ENCODE data around the gene VIPR1. TPM values are rescaled to one million over a fixed set of nuclear protein-coding genes. Genes with fewer than 3 reads are reported as not detected.

VIPR1 gene
- total RNA-seq, 5 donors from 2014 or later (not counting 1 experiment from before 2014, with no cell fraction given): 68.0 to 92.4 (median 76.1) TPM

DNA sequence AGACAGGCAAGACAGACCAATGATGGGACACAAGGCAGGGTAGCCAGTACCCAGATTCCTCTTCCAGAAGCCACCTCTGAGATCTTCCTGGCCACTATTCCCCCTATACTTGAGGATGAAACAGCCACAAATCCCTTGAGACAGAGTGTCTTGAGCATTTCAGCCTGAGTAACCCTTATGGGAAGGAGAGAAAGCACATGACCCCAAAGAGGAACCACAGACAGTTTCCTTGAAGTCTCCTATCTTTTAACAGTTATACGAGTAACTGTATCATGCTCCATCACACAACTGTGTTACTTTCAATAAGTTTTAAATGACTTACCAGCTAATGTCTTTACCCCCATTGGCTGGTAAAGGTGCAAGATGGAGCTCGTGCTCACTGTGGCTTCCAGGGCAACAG, 9.3 kb downstream of the VIPR1 start:
- CTCF ChIA-PET: interaction anchor here in 1 of 2 donors (2.0 kb wide), 1 partner anchor 9 kb away, joined by 7 read pairs; the partner anchor contains the start of gene VIPR1

DNA sequence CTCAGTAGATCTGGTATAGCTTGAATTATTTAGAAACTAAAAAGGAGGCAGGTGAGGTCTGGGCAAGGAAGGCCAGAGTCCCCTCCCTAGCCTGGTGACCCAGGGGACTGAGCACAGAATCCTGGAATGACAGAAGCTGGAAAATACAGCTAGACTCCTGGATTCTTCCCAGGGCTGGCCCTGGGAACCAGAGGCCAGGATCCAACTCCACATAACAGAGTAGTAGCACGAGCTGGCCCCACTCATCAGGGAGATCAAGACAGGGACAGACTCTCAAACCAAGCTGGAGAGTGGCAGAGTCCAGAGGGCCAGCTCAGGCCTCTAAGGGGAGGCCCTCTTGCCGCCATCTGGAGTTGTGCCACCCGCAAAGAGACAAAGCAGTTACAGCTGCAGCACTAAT, 10.7 kb downstream of the VIPR1 start:
- WGBS (ENCODE audit: insufficient coverage): 100% methylated on average over 2 of the region's 3 CpGs
- no peak overlapping the region for H3K4me3 Mint-ChIP-seq
- POLR2A ChIA-PET: interaction anchor here in 1 of 2 donors (0.5 kb wide), 1 partner anchor 11 kb away, joined by 4 read pairs; the partner anchor contains the start of gene VIPR1
- Histone ChIP-seq H3K27me3 (replicated peaks in 1 of 2; ENCODE audit: control insufficient read depth in 2 of 2, extremely low read depth in 1 of 2, insufficient read depth in 2 of 2, low read length in 1 of 2) (peaks cover 0 to 7% of the 10 kb centered on the region in 2 experiments), H3K4me3 (ENCODE audit: control insufficient read depth in 1 of 2, extremely low read depth in 1 of 2, low read length in 1 of 2) (no peak overlapping the region), H3K9me3 (no peaks in the 10 kb centered on the region), H3K4me1 (ENCODE audit: control insufficient read depth in 1 of 2, extremely low read depth in 1 of 2, insufficient read depth in 2 of 2, low read length in 2 of 2) (peaks cover 6 to 42% of the 10 kb centered on the region in 2 experiments), H3K27ac (ENCODE audit: low read length) (no peak overlapping the region), H3K36me3 (ENCODE audit: control insufficient read depth in 2 of 2, extremely low read depth in 1 of 2, insufficient read depth in 1 of 2, low read length in 1 of 2) (peaks cover 15 to 23% of the 10 kb centered on the region in 2 donors)
- H3K36me3 Mint-ChIP-seq: peaks cover 24% of the 10 kb centered on the region
- H3K27ac Mint-ChIP-seq: no peak overlapping the region
- peaks cover 35 to 44% (median 42%) of the 10 kb centered on the region in 3 donors for H3K4me1 Mint-ChIP-seq
- H3K9me3 Mint-ChIP-seq: no peaks in the 10 kb centered on the region
- CTCF ChIA-PET: interaction anchor here (0.5 to 1.6 kb wide), 2 partner anchors 11 to 1068 kb away, joined by 4 read pairs; partner anchors contain the start of gene VIPR1 (in 1 of the 2)
- ATAC-seq (replicated peaks in 1 of 4): no peak
- no peaks in the 10 kb centered on the region for H3K27me3 Mint-ChIP-seq
- no peak for DNase-seq

More for the DNA sequence above, 9.3 kb downstream of the VIPR1 start:
- Mint-ChIP-seq H3K4me1 (peaks cover 49 to 58% (median 56%) of the 10 kb centered on the region in 3 donors), H3K27ac (peak overlapping the region in 1 of 2 donors; percentile 18), H3K9me3 (no peaks in the 10 kb centered on the region), H3K36me3 (peaks cover 24% of the 10 kb centered on the region), H3K27me3 (no peaks in the 10 kb centered on the region), H3K4me3 (no peak overlapping the region)
- no peak for ATAC-seq (replicated peaks in 1 of 4)
- Histone ChIP-seq H3K27ac (ENCODE audit: low read length) (no peak overlapping the region), H3K4me3 (ENCODE audit: control insufficient read depth in 1 of 2, extremely low read depth in 1 of 2, low read length in 1 of 2) (no peak overlapping the region), H3K4me1 (ENCODE audit: control insufficient read depth in 1 of 2, extremely low read depth in 1 of 2, insufficient read depth in 2 of 2, low read length in 2 of 2) (peaks cover 19 to 54% of the 10 kb centered on the region in 2 experiments), H3K36me3 (ENCODE audit: control insufficient read depth in 2 of 2, extremely low read depth in 1 of 2, insufficient read depth in 1 of 2, low read length in 1 of 2) (peaks cover 15 to 23% of the 10 kb centered on the region in 2 donors), H3K27me3 (replicated peaks in 1 of 2; ENCODE audit: control insufficient read depth in 2 of 2, extremely low read depth in 1 of 2, insufficient read depth in 2 of 2, low read length in 1 of 2) (peaks cover 0 to 7% of the 10 kb centered on the region in 2 experiments), H3K9me3 (no peaks in the 10 kb centered on the region)
- POLR2A ChIA-PET: no interaction called here
- DNase-seq: no peak
- WGBS (ENCODE audit: insufficient coverage): 71% methylated on average over 1 of the region's 2 CpGs

GRCh38 chr3:42513521-42513920, 11.1 kb downstream of the VIPR1 start:
- no peak for ATAC-seq (replicated peaks in 1 of 4)
- ChIA-PET CTCF (interaction anchor here (0.5 to 1.6 kb wide), 3 partner anchors 11 to 1068 kb away, joined by 4 read pairs; partner anchors contain the start of genes SEC22C (in 1 of the 2) and VIPR1 (in 1 of the 2)), POLR2A (interaction anchor here in 1 of 2 donors (0.5 kb wide), 1 partner anchor 11 kb away, joined by 4 read pairs; the partner anchor contains the start of gene VIPR1)
- Histone ChIP-seq H3K27me3 (replicated peaks in 1 of 2; ENCODE audit: control insufficient read depth in 2 of 2, extremely low read depth in 1 of 2, insufficient read depth in 2 of 2, low read length in 1 of 2) (peaks cover 0 to 7% of the 10 kb centered on the region in 2 experiments), H3K36me3 (ENCODE audit: control insufficient read depth in 2 of 2, extremely low read depth in 1 of 2, insufficient read depth in 1 of 2, low read length in 1 of 2) (peaks cover 15 to 23% of the 10 kb centered on the region in 2 donors), H3K9me3 (no peaks in the 10 kb centered on the region), H3K27ac (ENCODE audit: low read length) (no peak overlapping the region), H3K4me3 (ENCODE audit: control insufficient read depth in 1 of 2, extremely low read depth in 1 of 2, low read length in 1 of 2) (no peak overlapping the region), H3K4me1 (ENCODE audit: control insufficient read depth in 1 of 2, extremely low read depth in 1 of 2, insufficient read depth in 2 of 2, low read length in 2 of 2) (peaks cover 4 to 38% of the 10 kb centered on the region in 2 experiments)
- Mint-ChIP-seq H3K36me3 (peaks cover 24% of the 10 kb centered on the region), H3K4me1 (peaks cover 35 to 45% (median 42%) of the 10 kb centered on the region in 3 donors), H3K27me3 (no peaks in the 10 kb centered on the region), H3K9me3 (no peaks in the 10 kb centered on the region), H3K4me3 (no peak overlapping the region), H3K27ac (peak overlapping the region in 1 of 2 donors; percentile 69)
- DNase-seq: no peak
- 86% methylated on average over 6 of the region's 6 CpGs for WGBS (ENCODE audit: insufficient coverage)

- peaks cover 28% of the 10 kb centered on the region for H3K36me3 Mint-ChIP-seq
- Histone ChIP-seq H3K4me1 (ENCODE audit: control insufficient read depth in 1 of 2, extremely low read depth in 1 of 2, insufficient read depth in 2 of 2, low read length in 2 of 2) (peaks cover 10 to 38% of the 10 kb centered on the region in 2 experiments), H3K9me3 (no peaks in the 10 kb centered on the region), H3K27ac (ENCODE audit: low read length) (no peak overlapping the region), H3K27me3 (replicated peaks in 1 of 2; ENCODE audit: control insufficient read depth in 2 of 2, extremely low read depth in 1 of 2, insufficient read depth in 2 of 2, low read length in 1 of 2) (no peaks in the 10 kb centered on the region), H3K36me3 (ENCODE audit: control insufficient read depth in 2 of 2, extremely low read depth in 1 of 2, insufficient read depth in 1 of 2, low read length in 1 of 2) (peaks cover 19 to 23% of the 10 kb centered on the region in 2 donors), H3K4me3 (ENCODE audit: control insufficient read depth in 1 of 2, extremely low read depth in 1 of 2, low read length in 1 of 2) (no peak overlapping the region)
- DNase-seq (no peak), ATAC-seq (replicated peaks in 1 of 4) (no peak)
- no peak overlapping the region for H3K27ac Mint-ChIP-seq
- POLR2A ChIA-PET: no interaction called here
- no peaks in the 10 kb centered on the region for H3K27me3 Mint-ChIP-seq
- no peak overlapping the region for H3K4me3 Mint-ChIP-seq
- H3K9me3 Mint-ChIP-seq: no peaks in the 10 kb centered on the region
- H3K4me1 Mint-ChIP-seq: peaks cover 37 to 47% (median 42%) of the 10 kb centered on the region in 3 donors
- 100% methylated on average over 2 of the region's 4 CpGs for WGBS (ENCODE audit: insufficient coverage)
- CTCF ChIA-PET: no interaction called here
These were observed 12.4 kb downstream of the VIPR1 start for GRCh38 chr3:42514876-42515275.

DNA sequence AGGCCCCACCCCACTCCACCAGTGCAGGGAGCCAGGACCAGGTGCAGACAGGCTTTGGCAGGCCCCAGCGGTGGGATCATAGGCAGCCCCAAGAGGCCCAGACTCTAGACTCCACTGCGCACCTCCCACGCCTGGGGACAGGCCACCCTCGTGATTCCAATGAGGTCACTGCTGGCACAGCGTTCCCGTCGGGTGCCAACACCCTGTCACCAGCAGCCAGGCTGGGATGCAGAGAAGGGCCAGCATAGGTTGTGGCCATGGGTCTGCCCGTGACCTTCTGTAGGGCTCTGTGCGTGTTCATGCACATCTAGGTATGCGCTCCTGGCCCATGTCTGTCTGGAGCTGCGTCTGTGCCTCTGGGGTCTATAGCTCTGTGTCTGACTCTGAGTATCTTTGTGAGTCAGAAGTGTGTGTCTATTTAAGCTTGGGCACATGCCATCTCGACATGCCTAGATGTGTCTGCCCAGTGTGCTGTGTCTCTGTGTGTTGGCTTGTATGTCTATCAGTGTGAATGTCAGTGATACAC, 13.0 kb downstream of the VIPR1 start:
- Histone ChIP-seq H3K27me3 (replicated peaks in 1 of 2; ENCODE audit: control insufficient read depth in 2 of 2, extremely low read depth in 1 of 2, insufficient read depth in 2 of 2, low read length in 1 of 2) (no peaks in the 10 kb centered on the region), H3K27ac (ENCODE audit: low read length) (no peak overlapping the region), H3K4me3 (ENCODE audit: control insufficient read depth in 1 of 2, extremely low read depth in 1 of 2, low read length in 1 of 2) (no peak overlapping the region), H3K9me3 (no peaks in the 10 kb centered on the region), H3K36me3 (ENCODE audit: control insufficient read depth in 2 of 2, extremely low read depth in 1 of 2, insufficient read depth in 1 of 2, low read length in 1 of 2) (peaks cover 21 to 23% of the 10 kb centered on the region in 2 donors), H3K4me1 (ENCODE audit: control insufficient read depth in 1 of 2, extremely low read depth in 1 of 2, insufficient read depth in 2 of 2, low read length in 2 of 2) (peaks cover 14 to 41% of the 10 kb centered on the region in 2 experiments)
- Mint-ChIP-seq H3K9me3 (no peaks in the 10 kb centered on the region), H3K27ac (peak overlapping the region; percentile 27 to 31), H3K4me1 (peaks cover 37 to 48% (median 42%) of the 10 kb centered on the region in 3 donors), H3K27me3 (no peaks in the 10 kb centered on the region), H3K4me3 (no peak overlapping the region), H3K36me3 (peaks cover 25% of the 10 kb centered on the region)
- POLR2A ChIA-PET: no interaction called here
- DNase-seq: no peak
- 90% methylated on average over 12 of the region's 12 CpGs for WGBS (ENCODE audit: insufficient coverage)
- CTCF ChIA-PET: no interaction called here
- ATAC-seq (replicated peaks in 1 of 4): no peak

DNA sequence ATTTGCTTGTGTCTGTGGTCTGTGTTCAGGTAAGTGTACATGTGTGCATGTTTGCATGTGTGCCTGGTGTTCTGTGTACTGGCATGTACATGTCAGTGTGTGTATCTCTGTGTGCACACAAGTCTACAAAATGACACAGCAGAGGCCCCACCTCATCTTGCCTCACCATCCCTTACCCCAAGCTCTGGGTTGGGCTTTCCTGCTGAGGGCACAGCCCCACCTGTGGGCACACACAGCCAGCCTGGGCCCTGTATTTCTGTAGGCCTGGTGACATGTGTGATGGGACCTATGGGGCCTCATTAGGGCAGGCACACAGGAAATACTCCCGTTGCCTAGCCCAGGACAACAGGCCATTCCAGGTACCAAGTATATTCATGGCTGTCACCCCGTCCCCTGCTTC, 13.5 kb downstream of the VIPR1 start:
- Histone ChIP-seq H3K27ac (ENCODE audit: low read length) (no peak overlapping the region), H3K36me3 (ENCODE audit: control insufficient read depth in 2 of 2, extremely low read depth in 1 of 2, insufficient read depth in 1 of 2, low read length in 1 of 2) (peaks cover 21 to 23% of the 10 kb centered on the region in 2 donors), H3K4me3 (ENCODE audit: control insufficient read depth in 1 of 2, extremely low read depth in 1 of 2, low read length in 1 of 2) (no peak overlapping the region), H3K9me3 (no peaks in the 10 kb centered on the region), H3K27me3 (replicated peaks in 1 of 2; ENCODE audit: control insufficient read depth in 2 of 2, extremely low read depth in 1 of 2, insufficient read depth in 2 of 2, low read length in 1 of 2) (no peaks in the 10 kb centered on the region), H3K4me1 (ENCODE audit: control insufficient read depth in 1 of 2, extremely low read depth in 1 of 2, insufficient read depth in 2 of 2, low read length in 2 of 2) (peaks cover 14 to 46% of the 10 kb centered on the region in 2 experiments)
- ChIA-PET CTCF (no interaction called here), POLR2A (interaction anchor here in 1 of 2 donors (0.6 kb wide), 1 partner anchor 129 kb away, joined by 3 read pairs; no protein-coding TSS in a partner anchor)
- WGBS (ENCODE audit: insufficient coverage): 100% methylated on average over 2 of the region's 2 CpGs
- H3K4me1 Mint-ChIP-seq: peaks cover 37 to 48% (median 44%) of the 10 kb centered on the region in 3 donors
- H3K36me3 Mint-ChIP-seq: peaks cover 26% of the 10 kb centered on the region
- DNase-seq (no peak), ATAC-seq (replicated peaks in 1 of 4) (no peak)
- H3K9me3 Mint-ChIP-seq: no peaks in the 10 kb centered on the region
- no peak overlapping the region for H3K4me3 Mint-ChIP-seq
- peak overlapping the region; percentile 27 to 31 for H3K27ac Mint-ChIP-seq
- H3K27me3 Mint-ChIP-seq: no peaks in the 10 kb centered on the region
